Measurements from ENCODE around the gene USH1C. TPM values are rescaled to one million over a fixed set of nuclear protein-coding genes. Genes with fewer than 3 reads are reported as not detected.

The USH1C gene
- total RNA-seq, 1 donor from 2014 or later: 1.1 TPM

- peak; percentile 49 for TF ChIP-seq CTCF (conservative IDR thresholded peaks at IDR 0.05; ENCODE audit: low read depth, low read length)
- no peak for DNase-seq (ENCODE audit: low read depth)
- no peak overlapping the region for H3K4me3 ChIP-seq (ENCODE audit: low read depth, low read length)
These were observed 71.0 kb downstream of the USH1C start for GRCh38 chr11:17473071-17473744.

- H3K4me3 ChIP-seq (ENCODE audit: low read depth, low read length): no peak overlapping the region
- no peak for DNase-seq (ENCODE audit: low read depth)
- TF ChIP-seq CTCF (conservative IDR thresholded peaks at IDR 0.05; ENCODE audit: low read depth, low read length): no peak
These were observed 71.7 kb downstream of the USH1C start for GRCh38 chr11:17472467-17472866.

GRCh38 chr11:17471501-17471900, 72.7 kb downstream of the USH1C start:
- no peak for DNase-seq (ENCODE audit: low read depth)
- H3K4me3 ChIP-seq (ENCODE audit: low read depth, low read length): no peak overlapping the region
- TF ChIP-seq CTCF (conservative IDR thresholded peaks at IDR 0.05; ENCODE audit: low read depth, low read length): peak; percentile 28

- DNase-seq (ENCODE audit: low read depth): no peak
- TF ChIP-seq CTCF (conservative IDR thresholded peaks at IDR 0.05; ENCODE audit: low read depth, low read length): no peak
- no peak overlapping the region for H3K4me3 ChIP-seq (ENCODE audit: low read depth, low read length)
These were observed 74.2 kb downstream of the USH1C start for GRCh38 chr11:17469998-17470397.

GRCh38 chr11:17468122-17468521, 76.1 kb downstream of the USH1C start:
- TF ChIP-seq CTCF (conservative IDR thresholded peaks at IDR 0.05; ENCODE audit: low read depth, low read length): no peak
- DNase-seq (ENCODE audit: low read depth): no peak

GRCh38 chr11:17463546-17464174, 80.6 kb downstream of the USH1C start:
- no peak overlapping the region for H3K4me3 ChIP-seq (ENCODE audit: low read depth, low read length)
- no peak for DNase-seq (ENCODE audit: low read depth)
- no peak for TF ChIP-seq CTCF (conservative IDR thresholded peaks at IDR 0.05; ENCODE audit: low read depth, low read length)

More at GRCh38 chr11:17468122-17468521, 76.1 kb downstream of the USH1C start:
- no peak overlapping the region for H3K4me3 ChIP-seq (ENCODE audit: low read depth, low read length)

GRCh38 chr11:17462940-17463339, 81.3 kb downstream of the USH1C start:
- H3K4me3 ChIP-seq (ENCODE audit: low read depth, low read length): no peak overlapping the region
- DNase-seq (ENCODE audit: low read depth): no peak
- TF ChIP-seq CTCF (conservative IDR thresholded peaks at IDR 0.05; ENCODE audit: low read depth, low read length): no peak
